ENCODE data around the gene PDE3B. TPM values are rescaled to one million over a fixed set of nuclear protein-coding genes. Genes with fewer than 3 reads are reported as not detected.

PDE3B gene
- total and polyA plus RNA-seq, 2 experiments from 2014 or later: 6.4 to 16.9 TPM

DNA sequence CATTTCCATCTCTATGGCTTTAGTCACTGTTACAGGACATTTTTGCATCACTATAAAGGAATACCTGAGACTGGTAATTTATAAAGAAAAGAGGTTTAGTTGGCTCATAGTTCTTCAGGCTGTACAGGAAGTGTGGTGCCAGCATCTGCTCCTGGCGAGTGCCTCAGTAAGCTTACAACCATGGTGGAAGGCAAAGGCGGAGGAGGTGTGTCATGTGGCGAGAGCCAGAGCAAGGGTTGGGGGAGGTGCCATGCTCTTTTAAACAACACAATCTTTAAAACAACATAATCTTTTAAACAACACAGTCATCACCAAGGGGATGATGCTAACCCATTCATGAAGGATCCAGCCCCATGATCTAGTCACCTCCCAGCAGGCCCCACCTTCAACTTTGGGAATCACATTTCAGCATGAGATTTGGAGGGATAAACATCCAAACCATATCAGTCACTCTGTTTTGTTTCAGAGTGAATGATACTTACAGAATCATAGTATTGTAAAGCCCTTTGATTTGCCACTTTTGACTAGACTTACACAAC is 103.3 kb downstream of the PDE3B start:
- Histone ChIP-seq H3K27me3 (no peaks in the 10 kb centered on the region), H3K27ac (no peak overlapping the region), H3K9me3 (ENCODE audit: low read depth) (no peaks in the 10 kb centered on the region), H3K4me1 (ENCODE audit: low read depth) (no peaks in the 10 kb centered on the region), H3K36me3 (no peaks in the 10 kb centered on the region), H3K4me3 (no peak overlapping the region)
- DNase-seq (ENCODE audit: low read depth in 1 of 2, low spot score in 1 of 2): no peak
- TF ChIP-seq, protein P1, sequence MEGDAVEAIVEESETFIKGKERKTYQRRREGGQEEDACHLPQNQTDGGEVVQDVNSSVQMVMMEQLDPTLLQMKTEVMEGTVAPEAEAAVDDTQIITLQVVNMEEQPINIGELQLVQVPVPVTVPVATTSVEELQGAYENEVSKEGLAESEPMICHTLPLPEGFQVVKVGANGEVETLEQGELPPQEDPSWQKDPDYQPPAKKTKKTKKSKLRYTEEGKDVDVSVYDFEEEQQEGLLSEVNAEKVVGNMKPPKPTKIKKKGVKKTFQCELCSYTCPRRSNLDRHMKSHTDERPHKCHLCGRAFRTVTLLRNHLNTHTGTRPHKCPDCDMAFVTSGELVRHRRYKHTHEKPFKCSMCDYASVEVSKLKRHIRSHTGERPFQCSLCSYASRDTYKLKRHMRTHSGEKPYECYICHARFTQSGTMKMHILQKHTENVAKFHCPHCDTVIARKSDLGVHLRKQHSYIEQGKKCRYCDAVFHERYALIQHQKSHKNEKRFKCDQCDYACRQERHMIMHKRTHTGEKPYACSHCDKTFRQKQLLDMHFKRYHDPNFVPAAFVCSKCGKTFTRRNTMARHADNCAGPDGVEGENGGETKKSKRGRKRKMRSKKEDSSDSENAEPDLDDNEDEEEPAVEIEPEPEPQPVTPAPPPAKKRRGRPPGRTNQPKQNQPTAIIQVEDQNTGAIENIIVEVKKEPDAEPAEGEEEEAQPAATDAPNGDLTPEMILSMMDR (IDR thresholded peaks at IDR 0.05; ENCODE audit: low read depth, low read length): no peak

DNA sequence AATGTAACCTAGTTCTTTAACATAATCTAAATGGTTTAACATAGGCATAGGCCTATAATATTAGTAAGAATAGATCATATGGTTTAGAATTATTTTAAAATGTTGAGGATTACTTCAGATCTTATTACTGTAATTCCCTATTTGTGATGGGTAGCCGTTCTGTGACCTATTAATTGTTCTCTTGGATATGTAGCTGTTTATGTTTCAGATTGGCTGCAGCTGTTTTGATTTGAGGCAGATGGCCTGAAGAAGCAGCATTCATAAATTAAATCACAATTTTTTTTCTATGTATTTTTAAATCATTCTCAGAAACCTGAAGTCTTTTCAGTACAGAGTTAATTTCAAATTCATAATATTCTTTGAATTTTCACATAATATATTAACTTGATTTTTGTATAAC is 104.5 kb downstream of the PDE3B start:
- Histone ChIP-seq H3K36me3 (no peaks in the 10 kb centered on the region), H3K4me1 (ENCODE audit: low read depth) (no peaks in the 10 kb centered on the region), H3K27ac (no peak overlapping the region), H3K27me3 (no peaks in the 10 kb centered on the region), H3K9me3 (ENCODE audit: low read depth) (no peaks in the 10 kb centered on the region), H3K4me3 (no peak overlapping the region)
- DNase-seq (ENCODE audit: low read depth in 1 of 2, low spot score in 1 of 2): no peak
- TF ChIP-seq, protein P1 (IDR thresholded peaks at IDR 0.05; ENCODE audit: low read depth, low read length): no peak

DNA sequence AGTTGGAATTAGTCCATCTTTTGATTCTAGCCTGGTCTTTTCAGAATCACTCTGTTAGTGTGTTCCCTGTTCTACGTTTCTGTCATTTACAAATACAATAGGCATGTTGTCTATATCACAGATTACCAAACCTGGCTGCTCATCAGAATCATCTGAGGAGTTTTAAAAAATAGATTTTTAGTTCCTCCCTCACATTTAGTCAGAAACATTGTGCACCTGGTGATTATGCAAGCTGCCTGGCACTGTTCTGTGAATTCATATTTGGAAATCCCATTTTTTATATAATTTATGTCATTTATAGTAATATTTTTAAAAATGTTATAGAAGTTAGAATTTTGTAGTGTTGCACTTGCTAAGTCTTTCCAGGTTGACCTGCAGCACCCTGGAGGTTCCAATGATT is 107.3 kb downstream of the PDE3B start:
- H3K27me3 ChIP-seq: no peaks in the 10 kb centered on the region

DNA sequence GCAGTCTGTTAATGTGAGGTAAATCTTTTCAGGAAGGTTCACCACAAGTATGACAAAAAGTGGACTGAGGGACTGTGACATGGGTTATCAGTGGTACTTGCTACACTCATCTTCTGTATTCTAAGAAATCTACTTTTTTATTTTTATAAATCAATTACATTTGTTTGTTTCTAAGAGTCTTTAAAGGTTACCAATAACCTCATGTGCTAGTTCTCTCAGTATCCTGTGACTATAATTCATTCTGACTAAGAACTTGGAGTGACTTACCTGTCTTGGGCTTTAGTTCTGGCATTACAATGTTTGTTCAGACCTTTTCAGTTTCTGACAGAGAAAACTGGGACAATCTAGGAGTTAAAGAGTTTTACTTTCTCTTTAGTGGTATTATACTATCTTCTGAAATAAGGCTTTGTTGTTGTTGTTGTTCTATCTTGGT is 108.4 kb downstream of the PDE3B start:
- no peaks in the 10 kb centered on the region for H3K27me3 ChIP-seq
- TF ChIP-seq, protein P1 (IDR thresholded peaks at IDR 0.05; ENCODE audit: low read depth, low read length): no peak
- no peak overlapping the region for H3K27ac ChIP-seq

More for the DNA sequence above, 107.3 kb downstream of the PDE3B start:
- H3K4me1 ChIP-seq (ENCODE audit: low read depth): no peaks in the 10 kb centered on the region
- no peaks in the 10 kb centered on the region for H3K36me3 ChIP-seq
- H3K27ac ChIP-seq: no peak overlapping the region
- no peak for DNase-seq (ENCODE audit: low read depth in 1 of 2, low spot score in 1 of 2)
- no peak overlapping the region for H3K4me3 ChIP-seq
- no peaks in the 10 kb centered on the region for H3K9me3 ChIP-seq (ENCODE audit: low read depth)
- TF ChIP-seq, protein P1 (IDR thresholded peaks at IDR 0.05; ENCODE audit: low read depth, low read length): no peak

DNA sequence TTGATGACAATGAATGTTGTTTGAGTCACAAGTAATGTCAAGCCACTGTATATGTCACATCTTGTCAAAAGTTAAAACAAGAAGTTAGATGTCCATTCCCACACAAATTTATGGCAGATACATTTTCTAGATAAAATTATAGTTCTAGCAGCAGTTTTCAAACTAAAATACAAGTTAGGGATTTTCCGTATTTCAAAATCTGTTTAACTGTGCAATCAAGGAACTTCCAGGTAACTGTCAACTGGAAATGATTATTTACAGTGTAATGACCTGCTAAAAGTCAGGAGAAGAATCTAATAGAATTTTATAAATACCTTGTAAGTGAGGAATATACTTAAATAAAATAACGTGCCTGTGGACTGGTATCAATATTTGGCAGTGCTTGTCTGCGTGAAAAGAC is 111.5 kb downstream of the PDE3B start:
- no peak for DNase-seq (ENCODE audit: low read depth in 1 of 2, low spot score in 1 of 2)
- Histone ChIP-seq H3K4me1 (ENCODE audit: low read depth) (no peaks in the 10 kb centered on the region), H3K36me3 (no peaks in the 10 kb centered on the region), H3K27ac (no peak overlapping the region), H3K4me3 (no peak overlapping the region), H3K27me3 (no peaks in the 10 kb centered on the region), H3K9me3 (ENCODE audit: low read depth) (no peaks in the 10 kb centered on the region)
- TF ChIP-seq, protein P1 (IDR thresholded peaks at IDR 0.05; ENCODE audit: low read depth, low read length): no peak

More for the DNA sequence above, 108.4 kb downstream of the PDE3B start:
- H3K36me3 ChIP-seq: no peaks in the 10 kb centered on the region
- no peaks in the 10 kb centered on the region for H3K4me1 ChIP-seq (ENCODE audit: low read depth)
- H3K4me3 ChIP-seq: no peak overlapping the region
- no peak for DNase-seq (ENCODE audit: low read depth in 1 of 2, low spot score in 1 of 2)
- H3K9me3 ChIP-seq (ENCODE audit: low read depth): no peaks in the 10 kb centered on the region
